DOHH2 (cell line): ENCODE data around the gene DSE.

ENCODE experiments used
- H3F3A ChIP-seq: fragments of 200-600 bp; sonication (generic), shearing (Covaris generic); 2 replicates; pipeline ENCODE4 v1.6.0; 2016; ENCODE audit warnings: antibody characterized with exemption, mild to moderate bottlenecking; ENCODE audit not compliant: control insufficient read depth, insufficient read depth
- H3K27ac ChIP-seq: fragments of 200-600 bp; sonication (generic); 2 replicates; pipeline ENCODE4 v1.5.1; 2014; ENCODE audit warnings: low read depth, mild to moderate bottlenecking, low read length, moderate library complexity
- H3K27me3 ChIP-seq: fragments of 200-600 bp; sonication (generic); 2 replicates; pipeline ENCODE4 v1.6.1; 2014; ENCODE audit warnings: mild to moderate bottlenecking, low read length, mixed read lengths; ENCODE audit not compliant: control insufficient read depth
- H3K36me3 ChIP-seq: fragments of 200-600 bp; sonication (generic); 2 replicates; pipeline ENCODE4 v1.6.1; 2014; ENCODE audit warnings: mild to moderate bottlenecking, low read length, moderate library complexity, mixed read lengths; ENCODE audit not compliant: control insufficient read depth
- H3K4me1 ChIP-seq: fragments of 200-600 bp; sonication (generic); 2 replicates; pipeline ENCODE4 v1.6.1; 2014; ENCODE audit warnings: mild to moderate bottlenecking, low read length, mixed read lengths; ENCODE audit not compliant: control insufficient read depth
- H3K4me2 ChIP-seq: fragments of 200-600 bp; sonication (generic); 2 replicates; pipeline ENCODE4 v1.6.0; 2014; ENCODE audit warnings: mild to moderate bottlenecking, low read length, moderate library complexity
- H3K4me3 ChIP-seq: fragments of 200-600 bp; sonication (generic); 2 replicates; pipeline ENCODE4 v1.5.1; 2014; ENCODE audit warnings: mild to moderate bottlenecking, low read length, mixed read lengths
- H3K79me2 ChIP-seq: fragments of 200-600 bp; sonication (generic); 2 replicates; pipeline ENCODE4 v1.6.1; 2014; ENCODE audit warnings: mild to moderate bottlenecking, low read length, mixed read lengths; ENCODE audit not compliant: control insufficient read depth
- H3K9me2 ChIP-seq: fragments of 200-600 bp; sonication (generic); replicated peaks from 2 replicates; pipeline ENCODE4 v1.6.1; 2014; ENCODE audit warnings: mild to moderate bottlenecking, low read length, mixed read lengths; ENCODE audit not compliant: control insufficient read depth
- H3K9me3 ChIP-seq: fragments of 200-600 bp; sonication (generic); 2 replicates; pipeline ENCODE4 v1.6.1; 2014; ENCODE audit warnings: antibody characterized with exemption, low read length, mixed read lengths; ENCODE audit not compliant: control insufficient read depth, insufficient read depth
- H4K20me1 ChIP-seq: fragments of 200-600 bp; sonication (generic); 2 replicates; pipeline ENCODE4 v1.6.0; 2014; ENCODE audit warnings: low read depth, mild to moderate bottlenecking, antibody characterized with exemption, low read length, moderate library complexity; ENCODE audit not compliant: control insufficient read depth, insufficient read depth
- EZH2phosphoT487 ChIP-seq: fragments of 200-600 bp; sonication (generic); IDR thresholded peaks from 2 replicates; pipeline ENCODE4 v1.6.1; 2017; ENCODE audit warnings: borderline replicate concordance, mild to moderate bottlenecking, antibody characterized with exemption, low read length, moderate library complexity, mixed read lengths
- TF ChIP-seq, protein P1 (sequence below): fragments of 200-600 bp; sonication (generic); IDR thresholded peaks from one replicate; pipeline ENCODE4 v1.5.1; 2014; ENCODE audit warnings: antibody characterized with exemption, mild to moderate bottlenecking, low read depth, low read length; ENCODE audit not compliant: poor library complexity, severe bottlenecking

Gene DSE

DNA sequence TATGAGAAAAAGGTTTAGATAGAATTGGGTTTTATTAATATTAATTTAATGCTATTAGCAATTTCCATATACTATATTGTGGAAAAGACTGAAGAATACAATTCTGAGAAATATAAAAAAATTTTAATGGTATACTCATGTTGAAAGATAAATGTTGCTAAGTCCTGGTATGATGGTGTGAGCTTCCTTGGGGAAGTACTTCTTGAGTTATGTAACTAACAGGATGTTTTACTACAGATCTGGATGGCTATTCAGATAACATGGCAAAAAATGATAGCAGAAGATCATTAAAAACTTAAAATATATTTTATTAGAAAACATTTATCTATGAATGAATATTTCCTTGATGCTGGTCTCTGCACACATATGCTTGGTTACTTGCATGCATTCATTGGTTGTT lies 66.9 kb downstream of the DSE start:
- Histone ChIP-seq H3K4me2 (no peak overlapping the region), H3K27ac (no peak overlapping the region), H3K4me1 (peaks cover 6% of the 10 kb centered on the region; the same call in 1 of the 2 replicates), H3K4me3 (no peak overlapping the region), H3K36me3 (no peaks in the 10 kb centered on the region), H3K9me2 (no peaks in the 10 kb centered on the region), H4K20me1 (no peaks in the 10 kb centered on the region), H3K79me2 (no peaks in the 10 kb centered on the region), H3K27me3 (peaks cover 19% of the 10 kb centered on the region), H3F3A (no peaks in the 10 kb centered on the region), H3K9me3 (no peaks in the 10 kb centered on the region)
- no peak for TF ChIP-seq EZH2phosphoT487

GRCh38 chr6:116438590-116439448 lies 68.1 kb downstream of the DSE start:
- no peak overlapping the region for H3K27ac ChIP-seq
- peaks cover 6% of the 10 kb centered on the region; the same call in 1 of the 2 replicates for H3K4me1 ChIP-seq
- H3K4me3 ChIP-seq, result no peak overlapping the region
- H3K27me3 ChIP-seq, result peaks cover 26% of the 10 kb centered on the region
- no peaks in the 10 kb centered on the region for H3K9me2 ChIP-seq
- no peak for TF ChIP-seq EZH2phosphoT487
- TF ChIP-seq, protein P1, sequence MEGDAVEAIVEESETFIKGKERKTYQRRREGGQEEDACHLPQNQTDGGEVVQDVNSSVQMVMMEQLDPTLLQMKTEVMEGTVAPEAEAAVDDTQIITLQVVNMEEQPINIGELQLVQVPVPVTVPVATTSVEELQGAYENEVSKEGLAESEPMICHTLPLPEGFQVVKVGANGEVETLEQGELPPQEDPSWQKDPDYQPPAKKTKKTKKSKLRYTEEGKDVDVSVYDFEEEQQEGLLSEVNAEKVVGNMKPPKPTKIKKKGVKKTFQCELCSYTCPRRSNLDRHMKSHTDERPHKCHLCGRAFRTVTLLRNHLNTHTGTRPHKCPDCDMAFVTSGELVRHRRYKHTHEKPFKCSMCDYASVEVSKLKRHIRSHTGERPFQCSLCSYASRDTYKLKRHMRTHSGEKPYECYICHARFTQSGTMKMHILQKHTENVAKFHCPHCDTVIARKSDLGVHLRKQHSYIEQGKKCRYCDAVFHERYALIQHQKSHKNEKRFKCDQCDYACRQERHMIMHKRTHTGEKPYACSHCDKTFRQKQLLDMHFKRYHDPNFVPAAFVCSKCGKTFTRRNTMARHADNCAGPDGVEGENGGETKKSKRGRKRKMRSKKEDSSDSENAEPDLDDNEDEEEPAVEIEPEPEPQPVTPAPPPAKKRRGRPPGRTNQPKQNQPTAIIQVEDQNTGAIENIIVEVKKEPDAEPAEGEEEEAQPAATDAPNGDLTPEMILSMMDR, result no peak
- H3K79me2 ChIP-seq, result no peaks in the 10 kb centered on the region
- H3K4me2 ChIP-seq, result no peak overlapping the region
- no peaks in the 10 kb centered on the region for H3F3A ChIP-seq
- no peaks in the 10 kb centered on the region for H3K9me3 ChIP-seq
- H3K36me3 ChIP-seq, result no peaks in the 10 kb centered on the region
- H4K20me1 ChIP-seq, result no peaks in the 10 kb centered on the region

- no peaks in the 10 kb centered on the region for H3F3A ChIP-seq
- no peaks in the 10 kb centered on the region for H3K79me2 ChIP-seq
- H4K20me1 ChIP-seq, result no peaks in the 10 kb centered on the region
- H3K9me3 ChIP-seq, result no peaks in the 10 kb centered on the region
- no peak overlapping the region for H3K4me2 ChIP-seq
- H3K27me3 ChIP-seq, result peaks cover 29% of the 10 kb centered on the region
- no peak overlapping the region for H3K4me3 ChIP-seq
- no peaks in the 10 kb centered on the region for H3K9me2 ChIP-seq
- H3K36me3 ChIP-seq, result no peaks in the 10 kb centered on the region
- peaks cover 6% of the 10 kb centered on the region; the same call in 1 of the 2 replicates for H3K4me1 ChIP-seq
- no peak for TF ChIP-seq EZH2phosphoT487
- TF ChIP-seq, protein P1, result no peak
- H3K27ac ChIP-seq, result no peak overlapping the region
Observed at GRCh38 chr6:116439522-116440051, 68.8 kb downstream of the DSE start.

DNA sequence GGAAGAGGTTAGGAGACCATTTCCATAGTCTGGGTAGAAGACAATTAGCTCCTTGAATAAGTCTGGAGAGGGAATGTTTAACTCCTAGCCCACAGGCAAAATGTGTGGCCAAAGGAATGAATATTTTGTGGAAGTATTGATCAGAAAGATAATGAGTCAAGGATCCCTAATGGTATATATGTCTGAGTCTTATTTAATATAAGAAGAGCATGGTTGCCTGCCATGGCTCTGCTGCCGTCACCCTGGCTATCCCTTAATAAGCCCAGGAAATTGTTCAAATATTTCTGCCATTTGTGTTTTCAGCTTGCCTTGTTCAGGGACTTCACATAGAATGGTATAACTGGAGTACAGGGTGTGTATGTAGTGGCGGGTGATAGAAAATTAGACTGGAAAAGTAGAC lies 72.4 kb downstream of the DSE start:
- peaks cover 29% of the 10 kb centered on the region for H3K27me3 ChIP-seq
- no peaks in the 10 kb centered on the region for H3K79me2 ChIP-seq
- no peaks in the 10 kb centered on the region for H3F3A ChIP-seq
- TF ChIP-seq, protein P1, result no peak
- no peak for TF ChIP-seq EZH2phosphoT487
- H3K9me3 ChIP-seq, result no peaks in the 10 kb centered on the region
- H3K9me2 ChIP-seq, result no peaks in the 10 kb centered on the region
- no peak overlapping the region for H3K4me3 ChIP-seq
- no peak overlapping the region for H3K4me2 ChIP-seq
- peaks cover 6% of the 10 kb centered on the region; the same call in 1 of the 2 replicates for H3K4me1 ChIP-seq
- H3K36me3 ChIP-seq, result no peaks in the 10 kb centered on the region
- no peak overlapping the region for H3K27ac ChIP-seq
- no peaks in the 10 kb centered on the region for H4K20me1 ChIP-seq
